Neural cell (in vitro differentiated cells): ENCODE measurements around the gene AEBP2. TPM values are rescaled to one million over a fixed set of nuclear protein-coding genes. Genes with fewer than 3 reads are reported as not detected.

Source experiments
- H2AFZ ChIP-seq: fragments of 200-600, 300-800 bp; sonication (generic), shearing (Covaris generic); 2 replicates; pipeline ENCODE4 v1.6.0; 2014; ENCODE audit warnings: low read depth, mild to moderate bottlenecking, antibody characterized with exemption, low read length, moderate library complexity
- H3F3A ChIP-seq: fragments of 200-600 bp; shearing (Covaris generic); 2 replicates; pipeline ENCODE4 v1.6.1; 2016; ENCODE audit warnings: mild to moderate bottlenecking, moderate library complexity, mixed read lengths, antibody characterized with exemption, low read length; ENCODE audit not compliant: insufficient read depth, poor library complexity, severe bottlenecking
- H3K27ac ChIP-seq: fragments of 200-600, 300-800 bp; sonication (generic), shearing (Covaris generic); 2 replicates; pipeline ENCODE4 v1.5.1; 2014; ENCODE audit warnings: mild to moderate bottlenecking, low read length, moderate library complexity
- H3K27me3 ChIP-seq: fragments of 300-800, 200-600 bp; sonication (generic), shearing (Covaris generic); 2 replicates; pipeline ENCODE4 v1.6.0; 2014; ENCODE audit warnings: mild to moderate bottlenecking, low read depth, low read length, moderate library complexity; ENCODE audit not compliant: insufficient read depth
- H3K36me3 ChIP-seq: fragments of 300-800, 200-600 bp; sonication (generic), shearing (Covaris generic); 2 replicates; pipeline ENCODE4 v1.5.1; 2014; ENCODE audit warnings: mild to moderate bottlenecking, antibody characterized with exemption, low read length, moderate library complexity; ENCODE audit not compliant: insufficient read depth
- H3K4me2 ChIP-seq: fragments of 300-800, 200-600 bp; sonication (generic), shearing (Covaris generic); 2 replicates; pipeline ENCODE4 v1.6.0; 2014; ENCODE audit warnings: mild to moderate bottlenecking, low read length
- H3K4me3 ChIP-seq: fragments of 300-800, 200-600 bp; sonication (generic), shearing (Covaris generic); 2 replicates; pipeline ENCODE4 v1.5.1; 2014; ENCODE audit warnings: mild to moderate bottlenecking, low read length, moderate library complexity
- H3K79me2 ChIP-seq: fragments of 200-600 bp; shearing (Covaris generic); replicated peaks from 2 replicates; pipeline ENCODE4 v1.6.0; 2014; ENCODE audit warnings: mild to moderate bottlenecking, low read length, moderate library complexity; ENCODE audit not compliant: insufficient read depth
- H3K9ac ChIP-seq: fragments of 300-800, 200-600 bp; sonication (generic), shearing (Covaris generic); 2 replicates; pipeline ENCODE4 v1.6.1; 2016; ENCODE audit warnings: mild to moderate bottlenecking, low read length, mixed read lengths
- H3K9me2 ChIP-seq: fragments of 200-600 bp; shearing (Covaris generic); 2 replicates; pipeline ENCODE4 v1.6.1; 2016; ENCODE audit warnings: mild to moderate bottlenecking, low read length, mixed read lengths; ENCODE audit not compliant: insufficient read depth
- H3K9me3 ChIP-seq: fragments of 200-600, 300-800 bp; sonication (generic), shearing (Covaris generic); 2 replicates; pipeline ENCODE4 v1.6.1; 2016; ENCODE audit warnings: mild to moderate bottlenecking, mixed run types, low read length, moderate library complexity, mixed read lengths
- H4K20me1 ChIP-seq: fragments of 200-600 bp; shearing (Covaris generic); 2 replicates; pipeline ENCODE4 v1.6.1; 2016; ENCODE audit warnings: mild to moderate bottlenecking, mixed run types; ENCODE audit not compliant: insufficient read depth
- EP300 ChIP-seq: fragments of 450-650 bp; conservative IDR thresholded peaks from 2 replicates; pipeline ENCODE4 v1.6.1; 2014; ENCODE audit warnings: antibody characterized with exemption, mild to moderate bottlenecking, moderate library complexity; ENCODE audit not compliant: poor library complexity, severe bottlenecking
- EZH2 ChIP-seq: fragments of 200-600, 300-800 bp; shearing (Covaris generic), sonication (generic); IDR thresholded peaks from 2 replicates; pipeline ENCODE4 v1.6.1; 2014; ENCODE audit warnings: antibody characterized with exemption, low read length, borderline replicate concordance, mild to moderate bottlenecking; ENCODE audit not compliant: insufficient read depth, poor library complexity, severe bottlenecking
- MXI1 ChIP-seq: fragments of 450-650 bp; conservative IDR thresholded peaks from 2 replicates; pipeline ENCODE4 v1.6.1; 2014; ENCODE audit warnings: antibody characterized with exemption, mild to moderate bottlenecking; ENCODE audit not compliant: poor library complexity, severe bottlenecking
- POLR2AphosphoS5 ChIP-seq: IDR thresholded peaks from 2 replicates; pipeline ENCODE4 v1.6.1; 2012
- RAD21 ChIP-seq: fragments of 450-650 bp; conservative IDR thresholded peaks from 2 replicates; pipeline ENCODE4 v1.6.1; 2014; ENCODE audit warnings: antibody characterized with exemption, mild to moderate bottlenecking, moderate library complexity
- SMC3 ChIP-seq: fragments of 450-650 bp; conservative IDR thresholded peaks from 2 replicates; pipeline ENCODE4 v1.6.1; 2014; ENCODE audit warnings: antibody characterized with exemption, mild to moderate bottlenecking, moderate library complexity; ENCODE audit not compliant: poor library complexity
- TAF1 ChIP-seq: IDR thresholded peaks from 2 replicates; pipeline ENCODE4 v1.6.1; 2012; ENCODE audit warnings: low read depth
- polyA plus RNA-seq: library from polyadenylated mRNA; depleted of rRNA; stranded (reverse); fragments of >200 nt; gene quantifications from 2 replicates; pipeline ENCODE4 v1.2.3, GENCODE V29; 2014
- TF ChIP-seq, protein P1 (sequence below): IDR thresholded peaks from 2 replicates; pipeline ENCODE4 v1.6.1; 2012; ENCODE audit warnings: borderline replicate concordance
- TF ChIP-seq, protein P2 (sequence below): fragments of 450-650 bp; IDR thresholded peaks from 2 replicates; pipeline ENCODE4 v1.5.1; 2014; ENCODE audit warnings: antibody characterized with exemption, mild to moderate bottlenecking, moderate library complexity; ENCODE audit not compliant: poor library complexity, severe bottlenecking

The AEBP2 gene
- polyA plus RNA-seq, 1 donor from 2014 or later, result 20.5 TPM

DNA sequence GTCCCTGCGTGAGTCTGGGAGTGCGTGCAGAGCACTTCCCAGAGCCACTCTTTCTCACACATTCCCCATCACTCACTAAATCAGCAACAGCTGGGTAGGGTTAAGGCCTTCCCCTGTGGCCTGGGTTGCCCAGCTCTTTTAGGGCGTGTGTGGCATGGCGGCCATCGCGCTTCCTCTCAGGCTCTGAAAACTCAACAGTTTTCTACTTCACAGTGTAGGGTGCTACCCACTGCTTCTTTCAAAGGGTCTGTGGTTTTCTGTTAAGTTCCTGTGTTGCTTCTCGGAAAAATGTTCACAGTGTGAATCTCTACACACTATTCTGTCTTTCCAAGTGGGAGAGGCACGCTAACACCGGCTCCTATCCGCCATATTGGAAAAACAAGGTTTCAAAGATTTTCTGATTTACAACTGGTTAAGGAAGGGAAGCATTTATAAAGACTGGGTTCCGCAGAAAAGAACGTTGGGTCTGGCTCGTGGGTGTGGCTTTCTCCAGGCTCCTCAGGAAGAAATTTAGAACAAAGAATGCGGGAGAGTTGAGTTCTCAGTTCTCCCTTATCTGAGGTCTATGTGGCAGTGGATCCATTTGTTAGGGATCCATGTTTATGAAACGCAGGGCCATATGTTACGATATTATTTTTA, 34.9 kb upstream of the AEBP2 start:
- H2AFZ ChIP-seq, result no peak overlapping the region
- H3F3A ChIP-seq, result no peaks in the 10 kb centered on the region
- no peaks in the 10 kb centered on the region for H3K9me2 ChIP-seq
- no peak overlapping the region for H3K27ac ChIP-seq
- H3K4me2 ChIP-seq, result no peak overlapping the region
- no peaks in the 10 kb centered on the region for H3K79me2 ChIP-seq
- TF ChIP-seq POLR2AphosphoS5 (no peak), RAD21 (no peak), MXI1 (no peak), EZH2 (no peak), EP300 (no peak), TAF1 (no peak), SMC3 (no peak)
- TF ChIP-seq, protein P1, sequence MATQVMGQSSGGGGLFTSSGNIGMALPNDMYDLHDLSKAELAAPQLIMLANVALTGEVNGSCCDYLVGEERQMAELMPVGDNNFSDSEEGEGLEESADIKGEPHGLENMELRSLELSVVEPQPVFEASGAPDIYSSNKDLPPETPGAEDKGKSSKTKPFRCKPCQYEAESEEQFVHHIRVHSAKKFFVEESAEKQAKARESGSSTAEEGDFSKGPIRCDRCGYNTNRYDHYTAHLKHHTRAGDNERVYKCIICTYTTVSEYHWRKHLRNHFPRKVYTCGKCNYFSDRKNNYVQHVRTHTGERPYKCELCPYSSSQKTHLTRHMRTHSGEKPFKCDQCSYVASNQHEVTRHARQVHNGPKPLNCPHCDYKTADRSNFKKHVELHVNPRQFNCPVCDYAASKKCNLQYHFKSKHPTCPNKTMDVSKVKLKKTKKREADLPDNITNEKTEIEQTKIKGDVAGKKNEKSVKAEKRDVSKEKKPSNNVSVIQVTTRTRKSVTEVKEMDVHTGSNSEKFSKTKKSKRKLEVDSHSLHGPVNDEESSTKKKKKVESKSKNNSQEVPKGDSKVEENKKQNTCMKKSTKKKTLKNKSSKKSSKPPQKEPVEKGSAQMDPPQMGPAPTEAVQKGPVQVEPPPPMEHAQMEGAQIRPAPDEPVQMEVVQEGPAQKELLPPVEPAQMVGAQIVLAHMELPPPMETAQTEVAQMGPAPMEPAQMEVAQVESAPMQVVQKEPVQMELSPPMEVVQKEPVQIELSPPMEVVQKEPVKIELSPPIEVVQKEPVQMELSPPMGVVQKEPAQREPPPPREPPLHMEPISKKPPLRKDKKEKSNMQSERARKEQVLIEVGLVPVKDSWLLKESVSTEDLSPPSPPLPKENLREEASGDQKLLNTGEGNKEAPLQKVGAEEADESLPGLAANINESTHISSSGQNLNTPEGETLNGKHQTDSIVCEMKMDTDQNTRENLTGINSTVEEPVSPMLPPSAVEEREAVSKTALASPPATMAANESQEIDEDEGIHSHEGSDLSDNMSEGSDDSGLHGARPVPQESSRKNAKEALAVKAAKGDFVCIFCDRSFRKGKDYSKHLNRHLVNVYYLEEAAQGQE, result no peak
- TF ChIP-seq, protein P2, sequence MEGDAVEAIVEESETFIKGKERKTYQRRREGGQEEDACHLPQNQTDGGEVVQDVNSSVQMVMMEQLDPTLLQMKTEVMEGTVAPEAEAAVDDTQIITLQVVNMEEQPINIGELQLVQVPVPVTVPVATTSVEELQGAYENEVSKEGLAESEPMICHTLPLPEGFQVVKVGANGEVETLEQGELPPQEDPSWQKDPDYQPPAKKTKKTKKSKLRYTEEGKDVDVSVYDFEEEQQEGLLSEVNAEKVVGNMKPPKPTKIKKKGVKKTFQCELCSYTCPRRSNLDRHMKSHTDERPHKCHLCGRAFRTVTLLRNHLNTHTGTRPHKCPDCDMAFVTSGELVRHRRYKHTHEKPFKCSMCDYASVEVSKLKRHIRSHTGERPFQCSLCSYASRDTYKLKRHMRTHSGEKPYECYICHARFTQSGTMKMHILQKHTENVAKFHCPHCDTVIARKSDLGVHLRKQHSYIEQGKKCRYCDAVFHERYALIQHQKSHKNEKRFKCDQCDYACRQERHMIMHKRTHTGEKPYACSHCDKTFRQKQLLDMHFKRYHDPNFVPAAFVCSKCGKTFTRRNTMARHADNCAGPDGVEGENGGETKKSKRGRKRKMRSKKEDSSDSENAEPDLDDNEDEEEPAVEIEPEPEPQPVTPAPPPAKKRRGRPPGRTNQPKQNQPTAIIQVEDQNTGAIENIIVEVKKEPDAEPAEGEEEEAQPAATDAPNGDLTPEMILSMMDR, result no peak
- no peak overlapping the region for H3K9ac ChIP-seq
- no peaks in the 10 kb centered on the region for H4K20me1 ChIP-seq
- no peak overlapping the region for H3K4me3 ChIP-seq
- H3K36me3 ChIP-seq, result no peaks in the 10 kb centered on the region
- no peaks in the 10 kb centered on the region for H3K27me3 ChIP-seq
- no peaks in the 10 kb centered on the region for H3K9me3 ChIP-seq

- H3K9ac ChIP-seq, result no peak overlapping the region
- TF ChIP-seq, protein P2, result no peak
- TF ChIP-seq, protein P1, result no peak
- TF ChIP-seq RAD21 (no peak), EP300 (no peak), EZH2 (no peak), TAF1 (no peak)
- H3K79me2 ChIP-seq, result no peaks in the 10 kb centered on the region
- H3K4me2 ChIP-seq, result no peak overlapping the region
- H3F3A ChIP-seq, result no peaks in the 10 kb centered on the region
- no peaks in the 10 kb centered on the region for H4K20me1 ChIP-seq
- H3K36me3 ChIP-seq, result no peaks in the 10 kb centered on the region
- H3K9me2 ChIP-seq, result no peaks in the 10 kb centered on the region
- no peaks in the 10 kb centered on the region for H3K9me3 ChIP-seq
- H3K27ac ChIP-seq, result no peak overlapping the region
- H3K27me3 ChIP-seq, result no peaks in the 10 kb centered on the region
- H3K4me3 ChIP-seq, result no peak overlapping the region
- no peak overlapping the region for H2AFZ ChIP-seq
Measured at GRCh38 chr12:19409376-19409775, 29.9 kb upstream of the AEBP2 start.
